Ovary (tissue), 3 donors: ENCODE results near the gene GDA.

Experiments
- EP300 ChIP-seq: sonication (generic); formaldehyde crosslinking; IDR thresholded peaks from one replicate; pipeline ENCODE4 v1.6.1; 2017; ENCODE audit warnings: antibody characterized with exemption
- POLR2A ChIP-seq: fragments of 450-650 bp; IDR thresholded peaks from one replicate; pipeline ENCODE4 v1.6.1; 2017; ENCODE audit warnings: antibody characterized with exemption, mild to moderate bottlenecking, moderate library complexity
- TF ChIP-seq, protein P1 (sequence below), 3 donors: fragments of 450-650 bp in 2 of 3; fragments of 200-600 bp in 1 of 3; IDR thresholded peaks; one replicate each; pipeline versions ENCODE4 v1.5.1 to v1.8.0; 2016 to 2022; ENCODE audit warnings: antibody characterized with exemption in 3 of 3, mild to moderate bottlenecking in 1 of 3
- donor health status: DM: no; HTN: no; CAD: no.

DNA sequence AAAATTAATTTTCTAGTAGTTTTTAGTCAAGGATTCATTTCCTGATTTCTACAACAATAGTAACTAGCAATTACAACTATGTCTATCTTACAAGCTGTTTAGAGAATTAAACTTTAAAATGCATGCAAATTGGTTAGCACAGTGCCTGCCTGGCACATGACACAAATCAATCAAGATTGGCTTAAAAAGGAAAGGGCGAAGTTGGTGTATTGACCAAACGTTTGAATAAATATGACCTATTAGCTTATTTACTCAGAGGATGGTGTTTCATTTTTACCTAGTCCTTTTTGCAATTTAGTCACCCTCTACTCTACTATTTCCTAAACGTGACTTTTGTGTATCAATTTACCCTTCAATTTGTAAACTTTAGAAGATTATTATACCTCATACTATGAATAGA is 83.5 kb downstream of the GDA start:
- TF ChIP-seq EP300 (no peak), POLR2A (no peak)
- TF ChIP-seq, protein P1, sequence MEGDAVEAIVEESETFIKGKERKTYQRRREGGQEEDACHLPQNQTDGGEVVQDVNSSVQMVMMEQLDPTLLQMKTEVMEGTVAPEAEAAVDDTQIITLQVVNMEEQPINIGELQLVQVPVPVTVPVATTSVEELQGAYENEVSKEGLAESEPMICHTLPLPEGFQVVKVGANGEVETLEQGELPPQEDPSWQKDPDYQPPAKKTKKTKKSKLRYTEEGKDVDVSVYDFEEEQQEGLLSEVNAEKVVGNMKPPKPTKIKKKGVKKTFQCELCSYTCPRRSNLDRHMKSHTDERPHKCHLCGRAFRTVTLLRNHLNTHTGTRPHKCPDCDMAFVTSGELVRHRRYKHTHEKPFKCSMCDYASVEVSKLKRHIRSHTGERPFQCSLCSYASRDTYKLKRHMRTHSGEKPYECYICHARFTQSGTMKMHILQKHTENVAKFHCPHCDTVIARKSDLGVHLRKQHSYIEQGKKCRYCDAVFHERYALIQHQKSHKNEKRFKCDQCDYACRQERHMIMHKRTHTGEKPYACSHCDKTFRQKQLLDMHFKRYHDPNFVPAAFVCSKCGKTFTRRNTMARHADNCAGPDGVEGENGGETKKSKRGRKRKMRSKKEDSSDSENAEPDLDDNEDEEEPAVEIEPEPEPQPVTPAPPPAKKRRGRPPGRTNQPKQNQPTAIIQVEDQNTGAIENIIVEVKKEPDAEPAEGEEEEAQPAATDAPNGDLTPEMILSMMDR (IDR thresholded peaks at IDR 0.05): no peak
